CD4-positive, alpha-beta T cell treated with Interleukin-21 for 1 hour (primary cell): ENCODE data around the gene RPP38.

ENCODE experiments used
- DNase-seq: peaks from one replicate; pipeline ENCODE4 v3.0.0-alpha.2; 2020

The RPP38 gene

DNA sequence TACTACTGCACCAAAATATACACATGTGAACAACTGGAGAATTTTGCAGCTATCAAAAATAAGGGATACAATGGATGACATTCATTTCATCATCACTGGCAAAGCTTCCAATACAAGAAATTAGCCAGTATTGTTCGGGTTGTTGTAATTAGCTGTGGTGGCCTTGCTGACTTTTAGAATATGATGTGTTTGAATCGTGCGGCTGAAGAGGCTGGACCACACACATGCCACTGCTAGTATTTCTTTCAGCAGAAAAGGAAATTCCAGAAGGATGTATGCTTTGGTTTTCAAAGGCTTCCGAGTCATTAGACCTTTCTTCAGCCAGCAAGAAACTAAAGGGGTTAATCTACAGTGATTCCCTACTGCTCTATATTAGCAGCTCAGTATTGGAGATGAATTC lies 16.6 kb downstream of the RPP38 start:
- DNase-seq, result no peak

DNA sequence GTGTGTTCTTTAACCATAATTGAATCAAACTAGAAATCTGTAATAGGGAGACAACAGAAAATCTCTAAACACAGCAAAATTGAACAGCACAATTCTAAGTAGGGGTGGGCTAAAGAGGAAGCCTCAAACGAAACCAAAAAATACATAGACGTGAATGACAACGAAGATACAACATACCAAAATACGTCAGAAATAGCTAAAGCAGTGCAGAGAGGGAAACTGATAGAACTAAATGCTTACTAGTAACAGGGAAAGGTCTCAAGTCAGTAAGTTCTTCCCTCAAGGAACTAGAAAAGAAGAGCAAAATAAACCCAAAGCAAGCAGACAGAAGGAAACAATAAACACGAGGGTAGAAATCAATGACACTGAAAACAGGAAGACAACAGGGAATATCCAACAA lies 19.1 kb downstream of the RPP38 start:
- no peak for DNase-seq

- no peak for DNase-seq
Measured at GRCh38 chr10:15118615-15119014, 21.5 kb downstream of the RPP38 start.

GRCh38 chr10:15120523-15120922 lies 23.4 kb downstream of the RPP38 start:
- no peak for DNase-seq

DNA sequence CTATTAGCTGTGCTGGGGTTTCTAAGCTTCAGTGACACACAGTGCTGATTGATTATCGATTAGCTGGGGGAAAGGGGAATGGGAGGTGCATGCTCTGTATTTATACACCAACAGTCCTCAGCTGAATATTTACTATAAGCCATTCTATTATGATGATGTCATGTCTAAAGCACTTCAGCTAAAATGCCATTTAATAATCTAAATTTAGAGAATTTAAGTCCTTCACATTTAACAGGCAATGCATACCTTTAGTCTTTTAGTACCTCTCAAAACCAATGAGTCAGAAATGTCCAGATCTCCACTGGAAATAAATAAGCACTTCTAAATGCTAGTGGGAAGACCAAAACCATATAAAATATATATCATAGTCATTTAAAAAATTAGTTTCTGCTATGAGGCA lies 24.6 kb downstream of the RPP38 start:
- no peak for DNase-seq

GRCh38 chr10:15122477-15123030 lies 25.4 kb downstream of the RPP38 start:
- DNase-seq, result no peak

GRCh38 chr10:15123749-15124184 lies 26.6 kb downstream of the RPP38 start:
- no peak for DNase-seq

DNA sequence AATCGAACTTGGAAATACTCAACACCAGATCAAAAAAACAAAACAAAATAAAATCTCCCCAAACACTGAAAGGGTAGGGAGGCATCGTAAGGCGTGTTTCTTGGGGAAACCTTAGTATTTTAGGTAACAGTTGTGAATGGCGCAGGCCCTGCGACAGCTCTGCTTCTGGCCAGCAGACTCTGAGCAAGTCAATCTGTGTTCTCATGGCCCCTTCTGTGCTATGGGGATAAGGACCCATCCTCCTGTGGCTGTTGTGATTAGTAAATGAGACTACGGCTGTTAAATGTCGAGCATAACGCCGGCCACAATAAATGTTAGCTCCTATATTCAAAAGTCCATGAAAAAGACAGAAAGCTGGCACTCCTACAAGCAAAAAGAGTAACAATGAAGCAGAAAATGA lies 27.0 kb downstream of the RPP38 start:
- DNase-seq, result no peak

GRCh38 chr10:15124908-15125307 lies 27.8 kb downstream of the RPP38 start:
- no peak for DNase-seq

GRCh38 chr10:15131330-15131729 lies 34.2 kb downstream of the RPP38 start:
- no peak for DNase-seq

DNA sequence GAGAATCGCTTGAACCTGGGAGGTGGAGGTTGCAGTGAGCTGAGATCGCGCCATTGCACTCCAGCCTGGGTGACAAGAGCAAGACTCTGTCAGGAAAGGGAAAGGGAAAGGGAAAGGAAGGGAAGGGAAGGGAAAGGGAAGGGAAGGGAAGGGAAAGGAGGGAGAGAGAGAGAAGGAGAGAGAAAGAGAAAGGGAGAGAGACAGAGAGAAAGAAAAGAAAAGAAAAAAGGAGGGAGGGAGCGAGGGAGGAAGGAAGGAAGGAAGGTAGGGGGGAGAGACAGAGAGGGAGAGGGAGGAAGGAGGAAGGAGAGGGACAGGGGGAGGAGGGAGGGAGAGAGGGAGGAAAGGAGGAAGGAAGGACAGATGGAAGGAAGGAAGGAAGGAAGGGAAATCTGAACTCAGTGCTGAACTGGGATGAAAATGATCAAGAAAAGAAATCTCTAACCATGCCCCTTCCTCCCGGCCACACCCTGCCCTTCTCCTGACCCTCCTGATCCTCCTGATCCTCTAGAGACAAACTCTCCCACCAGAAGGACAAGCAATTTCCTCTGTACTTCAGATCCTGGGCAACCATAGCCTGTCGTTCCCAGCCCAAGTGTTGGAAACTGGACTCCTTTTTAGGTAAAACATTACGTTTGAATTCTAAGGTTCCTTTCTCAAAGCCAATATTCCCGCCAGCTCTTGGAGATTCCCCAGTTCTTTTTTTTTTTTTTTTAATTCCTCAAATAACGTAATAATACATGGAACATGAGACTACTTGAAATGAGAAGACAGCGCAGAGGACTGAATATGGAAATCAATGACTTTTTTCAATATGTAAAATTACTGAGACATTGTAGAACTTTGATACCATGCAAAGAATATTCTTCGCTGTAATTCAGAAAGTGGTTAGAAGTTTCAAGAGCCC lies 39.2 kb downstream of the RPP38 start:
- no peak for DNase-seq

GRCh38 chr10:15137036-15137359 lies 39.8 kb downstream of the RPP38 start:
- DNase-seq, result no peak

GRCh38 chr10:15137636-15138035 lies 40.5 kb downstream of the RPP38 start:
- no peak for DNase-seq

DNA sequence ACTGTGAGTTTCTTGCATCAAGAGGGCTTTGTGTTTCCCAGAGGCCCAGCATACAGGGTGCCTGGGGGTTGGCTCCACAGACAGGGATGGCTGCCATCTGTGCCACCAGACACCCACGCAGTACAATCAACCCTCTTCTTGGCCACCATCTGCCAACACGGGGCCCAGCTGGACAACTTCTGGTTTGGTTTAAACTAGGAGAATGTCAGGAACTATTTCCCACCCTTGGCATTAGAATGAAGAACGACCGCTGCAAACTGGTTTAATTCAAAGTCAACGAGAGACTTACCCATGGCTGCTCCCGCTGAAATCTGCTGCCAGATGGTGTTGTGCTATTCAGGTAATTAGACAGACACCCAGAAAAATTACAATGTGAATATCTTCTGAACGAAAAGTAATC lies 43.5 kb downstream of the RPP38 start:
- DNase-seq, result no peak

GRCh38 chr10:15141136-15142054 lies 44.2 kb downstream of the RPP38 start:
- DNase-seq, result no peak

DNA sequence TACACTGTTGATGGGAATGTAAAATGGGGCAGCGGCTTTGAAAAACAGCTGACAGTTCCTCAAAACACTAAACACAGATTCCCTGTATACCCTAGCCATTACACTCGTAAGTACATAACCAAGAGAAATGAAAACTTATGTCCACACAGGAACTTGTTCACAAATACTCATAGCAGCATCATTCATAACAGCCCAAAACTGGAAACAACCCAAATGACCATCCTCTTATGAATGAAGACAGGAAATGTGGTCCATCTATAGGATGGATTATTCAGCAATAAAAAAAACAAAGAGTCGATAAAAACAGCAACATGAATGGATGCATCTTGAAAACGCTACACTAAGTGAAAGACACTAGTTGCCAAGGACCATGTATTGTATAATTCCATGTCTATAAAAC lies 47.6 kb downstream of the RPP38 start:
- DNase-seq, result no peak

- no peak for DNase-seq
Measured at GRCh38 chr10:15146366-15146765, 49.2 kb downstream of the RPP38 start.

DNA sequence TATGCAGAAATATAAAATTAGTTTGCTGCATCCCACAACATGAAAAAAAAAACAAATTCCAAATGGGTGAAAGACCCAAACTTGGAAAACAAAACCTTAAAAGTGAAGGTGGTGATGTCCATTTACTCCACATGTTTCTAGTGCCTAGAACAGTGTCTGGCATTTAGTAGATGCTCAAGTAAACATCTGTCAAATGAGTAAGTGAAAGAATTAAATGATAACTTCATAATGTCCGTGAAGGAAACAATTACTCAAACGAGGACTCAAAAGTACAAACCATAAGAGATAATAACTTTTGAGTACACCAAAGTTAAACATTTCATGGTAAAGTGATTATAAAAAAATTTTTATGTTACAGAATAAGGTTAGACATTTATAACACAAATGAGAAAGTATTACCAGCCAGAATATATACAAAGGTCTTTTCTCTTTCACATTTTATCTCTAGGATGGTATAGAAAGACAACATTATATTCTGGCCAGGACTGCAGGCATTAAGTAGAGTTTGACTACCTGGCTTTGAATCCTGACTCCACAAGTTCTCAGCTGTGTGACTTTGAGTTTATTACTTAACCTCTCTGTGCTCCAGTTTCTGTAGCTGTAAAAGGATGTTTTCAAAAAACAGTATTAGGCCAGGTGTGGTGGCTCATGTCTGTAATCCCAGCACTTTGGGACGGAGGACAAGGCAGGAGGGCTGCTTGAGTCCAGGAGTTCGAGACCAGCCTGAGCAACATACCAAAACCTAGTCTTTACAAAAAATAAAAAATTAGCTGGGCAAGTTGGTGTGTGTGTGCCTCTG lies 50.6 kb downstream of the RPP38 start:
- no peak for DNase-seq

GRCh38 chr10:15149042-15149771 lies 52.1 kb downstream of the RPP38 start:
- no peak for DNase-seq

DNA sequence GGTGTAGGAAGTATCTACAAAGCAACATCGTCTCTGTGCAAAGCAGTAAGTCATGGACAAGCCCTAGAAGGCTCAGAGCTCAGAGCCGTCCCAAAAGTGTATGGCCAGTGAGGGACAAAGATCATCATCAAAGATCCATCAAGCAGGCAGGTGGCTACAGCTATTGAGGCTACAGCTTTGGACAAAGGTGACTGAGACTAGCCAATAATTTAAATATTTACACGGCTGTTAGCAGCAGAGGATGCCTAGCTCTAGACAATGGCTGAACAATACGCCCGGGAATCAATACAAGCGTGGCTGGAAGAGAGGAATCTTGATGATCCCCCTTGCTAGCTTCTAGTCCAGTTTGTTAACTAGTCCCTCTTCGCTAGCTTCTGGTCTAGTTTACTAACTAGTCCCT lies 53.4 kb downstream of the RPP38 start:
- no peak for DNase-seq

- no peak for DNase-seq
Measured at GRCh38 chr10:15152556-15152955, 55.4 kb downstream of the RPP38 start.
